Measurements from ENCODE around the gene GALNT15. TPM values are rescaled to one million over a fixed set of nuclear protein-coding genes. Genes with fewer than 3 reads are reported as not detected.

GALNT15 gene
- total and polyA plus RNA-seq, 8 donors = 4.2 to 133 (median 25.3) TPM

GRCh38 chr3:16272588-16272987 lies 98.1 kb downstream of the GALNT15 start:
- no peaks in the 10 kb centered on the region for H3K27me3 ChIP-seq
- 89 to 95% (median 93%) methylated on average over 1 of the region's 1 CpG for WGBS, 5 donors
- no peak overlapping the region for H3K4me3 ChIP-seq
- peaks cover 24 to 69% (median 49%) of the 10 kb centered on the region in 4 donors for H3K36me3 ChIP-seq
- intact Hi-C loops (cut with DNase I; ENCODE audit: low total_unique reads) = no loop called here
- DNase-seq = no peak
- TF ChIP-seq, protein P1, sequence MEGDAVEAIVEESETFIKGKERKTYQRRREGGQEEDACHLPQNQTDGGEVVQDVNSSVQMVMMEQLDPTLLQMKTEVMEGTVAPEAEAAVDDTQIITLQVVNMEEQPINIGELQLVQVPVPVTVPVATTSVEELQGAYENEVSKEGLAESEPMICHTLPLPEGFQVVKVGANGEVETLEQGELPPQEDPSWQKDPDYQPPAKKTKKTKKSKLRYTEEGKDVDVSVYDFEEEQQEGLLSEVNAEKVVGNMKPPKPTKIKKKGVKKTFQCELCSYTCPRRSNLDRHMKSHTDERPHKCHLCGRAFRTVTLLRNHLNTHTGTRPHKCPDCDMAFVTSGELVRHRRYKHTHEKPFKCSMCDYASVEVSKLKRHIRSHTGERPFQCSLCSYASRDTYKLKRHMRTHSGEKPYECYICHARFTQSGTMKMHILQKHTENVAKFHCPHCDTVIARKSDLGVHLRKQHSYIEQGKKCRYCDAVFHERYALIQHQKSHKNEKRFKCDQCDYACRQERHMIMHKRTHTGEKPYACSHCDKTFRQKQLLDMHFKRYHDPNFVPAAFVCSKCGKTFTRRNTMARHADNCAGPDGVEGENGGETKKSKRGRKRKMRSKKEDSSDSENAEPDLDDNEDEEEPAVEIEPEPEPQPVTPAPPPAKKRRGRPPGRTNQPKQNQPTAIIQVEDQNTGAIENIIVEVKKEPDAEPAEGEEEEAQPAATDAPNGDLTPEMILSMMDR (IDR thresholded peaks at IDR 0.05) = no peak
- TF ChIP-seq POLR2A (IDR thresholded peaks at IDR 0.05) = no peak
- no peak for TF ChIP-seq EP300 (IDR thresholded peaks at IDR 0.05)
- no peak for TF ChIP-seq POLR2AphosphoS5 (IDR thresholded peaks at IDR 0.05)
- H3K27ac ChIP-seq = no peak overlapping the region
- H3K4me1 ChIP-seq = peaks cover 3 to 10% (median 6%) of the 10 kb centered on the region in 4 donors
- H3K9me3 ChIP-seq = no peaks in the 10 kb centered on the region

DNA sequence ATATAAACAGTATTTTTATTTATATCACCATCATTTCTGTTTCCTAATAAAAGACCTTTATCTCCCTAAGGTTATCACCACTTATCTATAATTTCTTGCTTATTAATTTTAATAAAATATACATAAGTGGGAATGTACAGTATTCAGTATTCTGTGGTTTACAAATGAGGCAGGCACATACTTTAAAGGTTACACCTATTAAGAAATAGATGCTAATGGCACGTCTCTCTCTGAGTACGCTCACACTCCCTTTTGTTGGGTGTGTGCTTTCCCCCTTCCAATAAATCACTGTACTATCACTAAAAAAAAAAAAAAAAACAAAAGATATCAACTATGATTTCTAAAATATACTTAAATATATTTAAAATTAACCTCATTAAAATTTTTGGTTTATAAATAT lies 99.4 kb downstream of the GALNT15 start:
- WGBS, 5 donors = 89 to 97% (median 96%) methylated on average over 2 of the region's 2 CpGs
- no peak for DNase-seq
- no peak overlapping the region for H3K4me3 ChIP-seq
- no peaks in the 10 kb centered on the region for H3K4me1 ChIP-seq
- no peak overlapping the region for H3K27ac ChIP-seq
- no peaks in the 10 kb centered on the region for H3K9me3 ChIP-seq
- TF ChIP-seq EP300 (IDR thresholded peaks at IDR 0.05) = no peak
- TF ChIP-seq, protein P1 (IDR thresholded peaks at IDR 0.05) = no peak
- no peak for TF ChIP-seq POLR2AphosphoS5 (IDR thresholded peaks at IDR 0.05)
- no peak for TF ChIP-seq POLR2A (IDR thresholded peaks at IDR 0.05)
- peaks cover 27 to 75% (median 54%) of the 10 kb centered on the region in 4 donors for H3K36me3 ChIP-seq
- no peaks in the 10 kb centered on the region for H3K27me3 ChIP-seq
- intact Hi-C loops (cut with DNase I; ENCODE audit: low total_unique reads) = no loop called here

DNA sequence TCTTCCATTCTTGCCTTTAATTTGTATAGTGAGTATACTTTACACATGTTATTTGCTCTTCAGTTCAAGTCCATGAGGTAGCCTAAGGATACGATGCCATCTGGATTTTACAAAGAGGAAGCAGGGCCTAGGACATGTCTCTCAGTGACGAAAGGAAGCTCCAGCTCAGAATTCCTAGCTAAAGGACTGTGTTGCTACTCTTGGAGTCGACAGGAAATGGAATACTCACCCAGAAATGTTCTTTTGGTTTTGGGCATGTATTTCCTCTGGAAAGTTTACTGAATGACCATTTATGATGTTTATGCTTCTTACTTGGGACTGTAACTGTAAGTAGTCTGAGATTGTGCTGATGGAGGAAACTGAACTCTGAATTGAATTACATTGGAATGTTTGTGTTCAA lies 103.0 kb downstream of the GALNT15 start:
- H3K4me3 ChIP-seq = no peak overlapping the region

GRCh38 chr3:16279010-16279801 lies 104.7 kb downstream of the GALNT15 start:
- intact Hi-C loops (cut with DNase I; ENCODE audit: low total_unique reads) = no loop called here
- Histone ChIP-seq H3K4me3 (no peak overlapping the region), H3K9me3 (no peaks in the 10 kb centered on the region), H3K4me1 (no peaks in the 10 kb centered on the region), H3K36me3 (peaks cover 3 to 57% (median 47%) of the 10 kb centered on the region in 4 donors), H3K27me3 (no peaks in the 10 kb centered on the region), H3K27ac (no peak overlapping the region)
- TF ChIP-seq POLR2AphosphoS5 (IDR thresholded peaks at IDR 0.05) (no peak), POLR2A (IDR thresholded peaks at IDR 0.05) (no peak), EP300 (IDR thresholded peaks at IDR 0.05) (no peak)
- TF ChIP-seq, protein P1 (IDR thresholded peaks at IDR 0.05) = no peak
- WGBS, 5 donors = 81 to 92% (median 87%) methylated on average over 3 of the region's 3 CpGs
- DNase-seq = peak in 1 of 2 donors; percentile 43

More for the DNA sequence above, 103.0 kb downstream of the GALNT15 start:
- no peaks in the 10 kb centered on the region for H3K27me3 ChIP-seq
- DNase-seq = no peak
- H3K4me1 ChIP-seq = no peaks in the 10 kb centered on the region
- TF ChIP-seq, protein P1 (IDR thresholded peaks at IDR 0.05) = no peak
- TF ChIP-seq EP300 (IDR thresholded peaks at IDR 0.05) = no peak
- TF ChIP-seq POLR2A (IDR thresholded peaks at IDR 0.05) = no peak
- TF ChIP-seq POLR2AphosphoS5 (IDR thresholded peaks at IDR 0.05) = no peak
- intact Hi-C loops (cut with DNase I; ENCODE audit: low total_unique reads) = no loop called here
- H3K9me3 ChIP-seq = no peaks in the 10 kb centered on the region
- H3K27ac ChIP-seq = no peak overlapping the region
- WGBS, 5 donors = 73 to 87% (median 84%) methylated on average over 3 of the region's 3 CpGs
- peaks cover 11 to 56% (median 43%) of the 10 kb centered on the region in 4 donors for H3K36me3 ChIP-seq

Measured in stomach (tissue), 9 donors.